ENCODE measurements around the gene LAMC3.

LAMC3 gene

GRCh38 chr9:130990978-130991777 lies 17.8 kb upstream of the LAMC3 start:
- no peak for ATAC-seq
- TF ChIP-seq TOX (CRISPR knock-in tag; IDR thresholded peaks at IDR 0.05; ENCODE audit: borderline replicate concordance) (no peak), ZNF70 (CRISPR knock-in tag; IDR thresholded peaks at IDR 0.05) (no peak), GLIS3 (CRISPR knock-in tag; IDR thresholded peaks at IDR 0.05) (no peak), ARNTL (CRISPR knock-in tag; IDR thresholded peaks at IDR 0.05; ENCODE audit: borderline replicate concordance, low read depth) (no peak), CSDC2 (CRISPR knock-in tag; IDR thresholded peaks at IDR 0.05) (no peak), BACH2 (CRISPR knock-in tag; IDR thresholded peaks at IDR 0.05; ENCODE audit: borderline replicate concordance) (no peak), PATZ1 (CRISPR knock-in tag; IDR thresholded peaks at IDR 0.05; ENCODE audit: borderline replicate concordance) (no peak), ESRRG (CRISPR knock-in tag; IDR thresholded peaks at IDR 0.05) (no peak), SNAI2 (CRISPR knock-in tag; IDR thresholded peaks at IDR 0.05) (no peak), OSR1 (CRISPR knock-in tag; IDR thresholded peaks at IDR 0.05) (no peak), ZNF565 (CRISPR knock-in tag; conservative IDR thresholded peaks at IDR 0.05; ENCODE audit: low read depth) (no peak), ZC3H10 (CRISPR knock-in tag; IDR thresholded peaks at IDR 0.05) (no peak), ISL1 (CRISPR knock-in tag; IDR thresholded peaks at IDR 0.05) (no peak), POU6F1 (CRISPR knock-in tag; IDR thresholded peaks at IDR 0.05; ENCODE audit: borderline replicate concordance, low read depth) (no peak), PPARA (CRISPR knock-in tag; IDR thresholded peaks at IDR 0.05; ENCODE audit: borderline replicate concordance) (no peak), ZNF8 (CRISPR knock-in tag; IDR thresholded peaks at IDR 0.05) (no peak)

GRCh38 chr9:130991778-130992681 lies 16.9 kb upstream of the LAMC3 start:
- no peak for TF ChIP-seq ISL1 (CRISPR knock-in tag; IDR thresholded peaks at IDR 0.05)
- TF ChIP-seq TSHZ2 (CRISPR knock-in tag; IDR thresholded peaks at IDR 0.05) = no peak
- no peak for TF ChIP-seq TOX (CRISPR knock-in tag; IDR thresholded peaks at IDR 0.05; ENCODE audit: borderline replicate concordance)
- TF ChIP-seq ZNF70 (CRISPR knock-in tag; IDR thresholded peaks at IDR 0.05) = no peak
- no peak for TF ChIP-seq PATZ1 (CRISPR knock-in tag; IDR thresholded peaks at IDR 0.05; ENCODE audit: borderline replicate concordance)
- no peak for TF ChIP-seq ZNF8 (CRISPR knock-in tag; IDR thresholded peaks at IDR 0.05)
- TF ChIP-seq GLIS3 (CRISPR knock-in tag; IDR thresholded peaks at IDR 0.05) = no peak
- ATAC-seq = no peak

- ATAC-seq = no peak
- no peak for TF ChIP-seq TSHZ2 (CRISPR knock-in tag; IDR thresholded peaks at IDR 0.05)
- TF ChIP-seq PATZ1 (CRISPR knock-in tag; IDR thresholded peaks at IDR 0.05; ENCODE audit: borderline replicate concordance) = no peak
- TF ChIP-seq ZC3H10 (CRISPR knock-in tag; IDR thresholded peaks at IDR 0.05) = no peak
- no peak for TF ChIP-seq ISL1 (CRISPR knock-in tag; IDR thresholded peaks at IDR 0.05)
- no peak for TF ChIP-seq ARNTL (CRISPR knock-in tag; IDR thresholded peaks at IDR 0.05; ENCODE audit: borderline replicate concordance, low read depth)
- TF ChIP-seq PPARA (CRISPR knock-in tag; IDR thresholded peaks at IDR 0.05; ENCODE audit: borderline replicate concordance) = no peak
- no peak for TF ChIP-seq ZFP30 (CRISPR knock-in tag; IDR thresholded peaks at IDR 0.05)
- TF ChIP-seq ESRRG (CRISPR knock-in tag; IDR thresholded peaks at IDR 0.05) = no peak
- TF ChIP-seq ZFP3 (CRISPR knock-in tag; IDR thresholded peaks at IDR 0.05) = no peak
Measured at GRCh38 chr9:130992682-130993032, 16.3 kb upstream of the LAMC3 start.
